NCI-H82 treated with DMSO at 0.1 percent for 48 hours (cell line): ENCODE results near the gene SLC10A7.
"Not testable (repeated sequence)": the region's sequence is repeated elsewhere in the genome, so short reads cannot be mapped to it uniquely, and the experiment has no call there.

ENCODE experiments used
- DNase-seq: peaks from one replicate; lab custom pipeline; 2025; ENCODE audit not compliant: unreplicated experiment; lab: John Stamatoyannopoulos, UW

The SLC10A7 gene

DNA sequence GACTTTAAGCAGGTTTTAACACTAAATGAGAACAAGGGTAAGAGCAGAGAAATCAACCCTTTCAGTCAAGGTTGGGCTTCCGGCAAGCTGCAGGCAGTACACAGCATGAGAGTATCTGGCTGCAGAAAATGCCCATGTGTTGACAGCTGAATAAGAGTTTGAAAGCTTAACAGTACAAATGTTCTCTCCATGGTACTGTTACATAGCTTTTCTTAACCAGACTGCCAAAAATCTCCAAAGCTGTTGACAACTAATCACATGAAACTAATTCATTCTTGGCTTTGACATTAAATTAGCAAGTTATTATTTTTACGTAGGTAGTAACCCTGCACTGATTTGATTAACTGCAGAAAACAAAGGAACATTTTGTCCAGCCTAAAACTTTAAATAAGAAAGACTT is 153.5 kb downstream of the SLC10A7 start:
- no peak for DNase-seq

DNA sequence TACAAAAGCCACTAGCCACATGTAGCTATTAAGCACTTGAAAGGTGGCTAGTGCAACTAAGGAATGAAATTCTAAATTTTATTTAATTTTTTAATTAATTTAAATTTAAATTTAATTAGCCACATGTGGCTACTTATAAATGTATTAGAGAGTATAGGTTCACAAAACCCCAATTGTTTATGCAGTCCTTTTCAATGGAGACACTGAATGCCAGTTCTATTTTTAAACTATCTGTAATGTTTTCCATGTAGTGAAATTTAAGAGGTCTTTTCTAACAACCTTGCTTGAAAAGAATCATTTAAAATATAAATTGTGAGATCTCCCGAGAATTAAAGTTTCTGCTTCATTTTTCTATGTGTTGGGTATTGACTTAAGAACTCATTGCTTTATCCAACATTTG is 154.4 kb downstream of the SLC10A7 start:
- no peak for DNase-seq

DNA sequence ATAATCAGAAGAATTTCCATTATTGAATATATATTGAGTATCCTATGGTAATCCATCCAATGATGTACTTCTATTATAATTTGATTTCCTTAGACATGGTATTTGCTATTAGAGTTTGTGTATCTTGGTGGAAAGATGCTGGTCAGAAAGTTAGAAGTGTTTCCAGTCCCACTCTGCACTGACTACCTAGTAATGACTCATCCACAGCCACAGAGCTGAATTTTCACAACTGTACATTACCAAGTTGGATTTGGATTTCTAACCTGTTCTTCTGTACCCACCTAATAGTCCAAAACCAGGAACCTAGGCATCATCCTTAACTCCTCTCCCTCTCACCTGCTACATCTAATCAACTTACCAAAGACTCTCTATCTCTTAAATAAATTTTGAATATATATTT is 162.0 kb downstream of the SLC10A7 start:
- DNase-seq = no peak

DNA sequence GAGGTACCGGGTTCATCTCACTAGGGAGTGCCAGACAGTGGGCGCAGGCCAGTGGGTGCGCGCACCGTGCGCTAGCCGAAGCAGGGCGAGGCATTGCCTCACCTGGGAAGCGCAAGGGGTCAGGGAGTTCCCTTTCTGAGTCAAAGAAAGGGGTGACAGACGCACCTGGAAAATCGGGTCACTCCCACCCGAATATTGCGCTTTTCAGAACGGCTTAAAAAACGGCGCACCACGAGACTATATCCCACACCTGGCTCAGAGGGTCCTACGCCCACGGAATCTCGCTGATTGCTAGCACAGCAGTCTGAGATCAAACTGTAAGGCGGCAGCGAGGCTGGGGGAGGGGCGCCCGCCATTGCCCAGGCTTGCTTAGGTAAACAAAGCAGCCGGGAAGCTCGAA is 171.6 kb downstream of the SLC10A7 start:
- not testable (repeated sequence) for DNase-seq

DNA sequence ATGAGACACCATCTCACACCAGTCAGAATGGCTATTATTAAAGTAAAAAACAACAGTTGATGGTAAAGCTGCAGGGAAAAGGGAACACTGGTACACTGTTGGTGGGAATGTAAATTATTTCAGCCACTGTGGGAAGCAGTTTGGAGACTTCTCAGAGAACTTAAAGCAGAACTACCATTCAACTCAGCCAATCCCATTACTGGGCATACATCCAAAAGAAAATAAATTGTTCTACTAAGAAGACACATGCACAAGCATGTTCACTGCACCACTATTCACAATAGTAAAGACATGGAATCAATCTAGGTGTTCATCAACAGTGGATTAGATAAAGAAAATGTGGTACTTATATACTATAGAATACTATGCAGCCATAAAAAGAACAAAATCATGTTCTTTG is 172.4 kb downstream of the SLC10A7 start:
- DNase-seq = no peak

DNA sequence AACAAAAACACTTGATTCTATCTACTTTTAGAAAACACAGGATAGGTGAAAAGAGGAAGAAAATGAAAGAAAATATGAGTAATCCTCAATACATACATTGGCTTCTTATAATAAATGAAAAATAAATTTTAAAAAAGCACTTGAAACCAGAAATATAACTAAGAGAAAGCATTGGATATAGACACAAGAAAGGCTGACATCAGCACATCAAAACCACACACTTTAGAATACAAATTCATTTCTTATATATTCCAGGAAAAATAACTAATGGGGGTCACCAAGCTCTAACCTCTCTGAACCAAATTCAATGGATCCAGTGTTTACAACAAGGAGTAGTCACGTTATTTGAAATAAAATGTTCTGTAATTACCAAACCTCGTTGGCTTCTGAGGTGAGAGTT is 173.9 kb downstream of the SLC10A7 start:
- no peak for DNase-seq

DNA sequence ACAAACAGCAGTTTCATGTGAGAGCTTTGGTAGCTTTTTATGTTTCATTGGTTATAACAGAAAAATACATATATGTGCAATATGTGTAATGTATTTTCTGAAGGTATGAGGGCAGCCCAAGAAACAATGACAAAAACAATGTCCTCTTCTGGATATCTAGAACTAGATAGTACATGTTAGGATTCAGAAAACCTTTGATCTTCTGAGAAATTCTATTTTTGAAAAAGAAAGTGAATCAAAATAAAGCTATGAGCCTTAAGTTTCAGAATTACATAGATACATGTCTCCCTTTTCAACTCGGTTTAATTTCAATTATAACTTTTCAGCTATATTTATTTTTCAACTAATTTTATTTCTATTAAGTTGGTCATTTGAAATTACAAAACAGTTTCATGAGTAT is 175.5 kb downstream of the SLC10A7 start:
- no peak for DNase-seq

DNA sequence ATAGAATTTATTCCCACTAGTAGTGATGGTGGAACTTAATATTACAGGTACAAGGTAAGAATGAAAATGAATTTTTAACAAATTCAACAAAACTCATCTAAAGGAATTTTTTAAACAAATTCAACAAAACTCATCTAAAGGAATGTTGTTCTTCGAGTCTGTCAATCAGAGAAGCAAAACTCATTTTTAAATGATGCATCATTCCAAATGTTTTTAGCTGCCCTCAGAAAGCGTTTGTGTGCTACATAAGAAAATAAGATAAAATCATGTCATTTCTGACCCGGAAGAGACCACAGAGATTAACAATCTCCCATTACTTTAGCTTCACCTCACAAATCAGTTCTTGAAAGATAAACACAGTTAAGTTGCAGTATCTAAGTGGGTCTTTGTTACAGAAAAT is 178.0 kb downstream of the SLC10A7 start:
- DNase-seq = no peak

DNA sequence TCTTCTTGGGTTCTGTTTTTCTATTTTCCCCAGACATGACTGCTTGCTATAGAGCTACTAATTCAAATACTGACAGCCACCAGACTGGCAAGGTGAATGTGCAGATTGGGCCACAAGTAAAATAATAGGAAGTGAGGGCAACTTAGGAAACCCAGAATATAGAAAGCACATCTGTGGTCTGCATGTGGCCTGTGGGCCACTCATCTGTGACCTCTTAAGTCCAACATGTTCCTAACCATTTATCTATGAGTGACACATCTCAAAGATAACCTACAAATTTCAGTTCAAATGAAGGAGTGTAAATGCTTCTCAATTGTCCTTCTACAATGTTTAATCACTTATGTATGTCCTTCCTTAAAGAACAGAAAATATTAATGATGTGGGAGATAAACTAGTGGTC is 178.5 kb downstream of the SLC10A7 start:
- no peak for DNase-seq

DNA sequence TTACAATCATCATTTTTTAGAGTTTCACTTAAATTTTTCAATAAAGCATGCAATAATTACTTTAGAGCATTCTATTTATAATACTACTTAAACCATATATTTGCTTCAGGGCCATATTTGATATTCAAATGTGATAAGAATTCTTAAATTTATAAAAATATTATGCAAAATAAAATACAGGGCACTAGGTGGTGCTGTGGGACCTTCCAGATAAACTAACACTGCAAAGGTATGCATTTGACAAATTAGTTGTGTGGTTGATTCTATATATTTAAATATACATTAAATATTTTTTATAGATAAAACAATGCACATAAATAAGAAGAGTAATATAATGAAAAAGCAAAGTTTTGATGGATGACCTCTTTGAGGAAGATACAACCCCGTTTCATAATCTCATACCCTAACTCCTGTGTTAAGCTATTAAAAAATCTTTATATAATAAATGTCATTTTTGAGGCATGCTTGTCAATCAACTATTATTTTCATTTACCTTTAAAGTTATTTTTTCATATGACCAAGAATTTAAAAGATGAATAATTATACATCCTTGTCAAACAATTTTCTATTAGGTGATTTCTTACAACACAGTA is 179.0 kb downstream of the SLC10A7 start:
- no peak for DNase-seq

DNA sequence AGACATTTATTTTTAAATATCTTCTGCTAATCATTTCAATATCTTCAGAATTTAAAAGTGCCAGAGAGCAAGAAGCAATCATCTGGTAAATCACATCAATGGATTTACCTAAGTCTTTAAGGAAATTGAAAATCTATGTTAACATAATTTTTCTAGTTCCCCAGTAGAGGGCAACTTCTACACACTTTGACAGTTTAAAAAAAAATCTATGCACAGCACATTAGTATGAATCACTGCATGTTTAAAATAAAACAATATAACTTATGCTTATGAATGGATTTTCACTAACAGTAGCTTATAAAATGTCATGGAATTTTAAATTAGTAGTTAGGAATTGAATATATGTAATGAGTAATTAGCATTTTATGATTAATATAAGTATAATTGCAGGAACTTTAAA is 180.9 kb downstream of the SLC10A7 start:
- no peak for DNase-seq

DNA sequence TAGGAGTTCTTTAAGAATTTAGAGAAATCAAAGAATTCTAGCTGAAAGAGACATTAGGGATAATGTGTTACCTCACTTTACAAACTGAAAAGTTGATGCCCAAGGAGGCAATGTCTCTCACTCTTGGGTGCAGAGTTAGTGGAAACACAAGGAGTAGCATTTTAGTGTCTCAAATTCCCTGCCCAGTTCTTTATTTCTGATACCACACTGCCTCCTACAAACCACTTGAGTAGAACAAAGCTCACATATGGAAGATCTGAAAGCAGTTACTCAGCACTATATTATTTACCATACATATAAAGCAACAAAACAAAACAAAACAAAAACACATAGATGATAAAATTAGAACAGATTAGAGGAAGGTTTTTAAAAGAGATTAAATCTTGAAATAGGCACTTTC is 183.2 kb downstream of the SLC10A7 start:
- DNase-seq = no peak

DNA sequence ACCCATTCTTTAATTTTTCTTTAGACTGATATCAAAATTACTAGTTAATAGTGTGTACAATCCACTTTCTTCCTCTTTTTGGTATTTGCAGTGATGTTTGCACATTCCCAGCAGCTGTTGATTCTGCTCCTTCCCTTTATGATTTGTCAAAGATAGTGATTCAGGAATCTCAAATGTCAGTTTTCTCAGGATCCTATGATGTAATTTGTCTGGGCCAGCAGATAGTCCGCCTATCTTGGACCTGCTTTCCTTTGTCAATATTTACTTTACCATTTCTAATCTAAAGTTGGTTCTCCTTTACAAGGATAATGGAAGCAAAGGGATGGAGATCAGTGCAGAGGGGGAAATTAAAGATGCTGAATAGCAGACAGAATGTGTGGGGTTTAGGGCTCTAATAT is 185.3 kb downstream of the SLC10A7 start:
- DNase-seq = no peak

DNA sequence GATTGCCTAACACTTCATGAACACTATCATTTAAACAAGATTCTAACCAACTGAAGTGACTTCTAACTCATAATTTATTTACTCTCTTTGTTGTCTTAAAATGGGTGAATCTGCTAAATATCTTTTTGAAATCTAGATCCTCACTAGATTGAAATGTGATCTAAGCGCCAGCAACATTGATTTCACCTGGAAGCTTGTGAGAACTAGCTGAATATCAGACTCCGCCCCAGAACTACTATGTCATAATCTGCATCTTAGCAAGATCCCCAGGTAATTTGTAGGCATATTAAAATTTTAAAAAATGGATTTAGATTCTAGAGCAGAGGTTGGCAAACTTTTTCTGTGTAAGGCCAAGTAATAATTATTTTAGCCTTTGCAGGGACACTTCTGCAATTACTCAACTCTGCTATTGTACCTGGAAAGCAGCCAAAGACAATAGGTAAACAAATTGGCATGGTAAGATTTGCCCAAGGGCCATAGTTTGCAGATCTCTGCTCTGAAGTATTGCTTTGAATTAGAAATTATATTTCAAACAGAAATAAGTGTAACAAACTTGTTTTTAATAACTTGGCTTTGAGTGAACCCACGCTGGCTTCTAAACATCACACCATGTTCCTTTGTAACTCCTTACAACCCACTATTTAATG is 185.9 kb downstream of the SLC10A7 start:
- no peak for DNase-seq

DNA sequence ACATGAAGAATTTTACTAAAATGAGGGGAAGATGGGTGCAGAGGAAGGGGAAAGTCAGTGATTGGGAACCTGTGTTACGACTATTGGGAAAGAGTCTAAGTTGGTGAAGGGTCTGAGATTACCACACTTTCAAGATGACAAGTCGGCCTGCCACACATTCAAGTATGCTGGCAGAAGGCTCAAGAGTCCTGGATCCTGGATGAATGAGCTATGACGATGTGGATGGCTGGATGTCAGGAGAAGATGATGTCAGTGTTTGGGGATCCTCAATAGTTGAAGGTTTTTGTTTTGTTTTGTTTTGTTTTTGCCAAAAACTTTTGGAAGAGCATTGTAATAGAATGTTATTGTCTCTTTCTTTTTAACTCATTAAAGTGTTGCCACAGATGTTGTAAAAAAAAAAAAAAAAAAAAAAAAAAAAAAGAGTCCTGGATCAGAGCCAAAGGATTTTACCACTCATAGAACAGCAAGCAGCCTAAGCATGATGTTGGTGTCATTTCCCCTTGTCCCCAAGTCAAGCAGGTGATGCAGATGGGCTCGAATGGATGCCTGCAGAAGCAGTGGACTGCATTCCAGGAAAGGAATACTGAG is 186.8 kb downstream of the SLC10A7 start:
- no peak for DNase-seq

DNA sequence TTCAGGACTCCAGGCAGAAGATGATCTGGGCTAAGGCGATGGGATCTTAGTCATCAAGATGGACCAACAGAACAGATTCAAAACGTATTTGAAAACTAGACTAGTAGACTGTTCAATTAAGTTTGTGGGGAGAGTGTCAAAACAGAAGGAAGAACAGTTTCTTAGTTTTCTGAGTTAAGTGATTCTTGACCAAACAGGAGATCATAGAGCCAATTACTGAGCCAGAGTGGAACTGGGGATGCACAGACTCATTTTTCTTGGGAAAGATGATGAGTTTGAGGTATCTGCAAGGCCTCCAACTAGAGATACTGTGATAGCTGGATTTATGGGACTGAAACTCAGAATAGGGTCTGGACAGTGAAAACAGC is 187.9 kb downstream of the SLC10A7 start:
- no peak for DNase-seq

DNA sequence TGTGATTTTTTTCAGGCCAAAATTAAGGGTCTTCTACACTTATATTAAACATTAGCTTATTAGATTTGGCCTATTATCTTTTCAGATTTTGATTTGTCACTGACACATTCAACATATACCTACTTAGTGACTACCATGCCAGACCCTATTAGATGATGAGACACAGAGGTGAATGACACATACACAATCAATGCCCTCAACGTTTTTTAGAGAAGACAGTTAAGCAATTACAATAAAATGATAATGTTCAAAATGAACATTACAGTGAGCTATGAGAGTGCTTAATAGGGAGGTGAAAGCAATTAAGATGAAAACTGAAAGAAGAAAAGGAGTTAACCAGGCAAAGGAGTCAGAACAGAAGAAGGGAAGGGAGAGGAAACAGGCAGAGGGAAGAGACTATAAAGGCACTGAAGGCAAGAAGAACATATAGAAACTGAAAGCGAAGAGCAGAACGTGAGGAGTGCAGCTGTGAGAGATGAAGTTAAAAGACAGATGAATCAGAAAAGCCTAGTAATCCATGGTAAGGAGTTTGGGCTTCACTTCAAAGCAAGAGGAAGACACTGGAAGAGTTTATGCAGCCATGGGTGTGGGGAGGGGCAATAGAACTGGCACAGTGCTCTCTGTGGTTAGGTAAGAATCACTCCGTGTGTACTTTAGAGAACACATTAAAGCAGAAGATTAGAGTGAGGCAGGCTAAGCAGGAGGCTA is 188.4 kb downstream of the SLC10A7 start:
- no peak for DNase-seq

DNA sequence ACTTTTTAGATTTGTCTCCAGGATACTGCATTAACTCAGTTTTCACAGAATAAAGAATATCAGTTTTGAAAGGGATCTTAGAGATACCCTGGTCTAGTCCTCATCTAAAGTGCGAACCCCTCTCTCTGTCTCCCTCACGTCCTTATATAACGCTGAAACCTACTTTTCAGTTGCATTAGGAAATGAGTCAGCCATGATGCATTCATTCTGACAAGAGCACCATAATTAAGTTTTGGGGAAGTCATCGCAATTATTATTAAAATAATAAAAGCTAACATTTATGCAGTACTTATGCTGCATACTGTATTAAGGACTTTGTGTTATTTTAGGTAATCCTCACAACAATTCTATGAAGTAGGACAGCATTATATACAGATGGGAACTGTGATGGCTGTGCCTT is 191.3 kb downstream of the SLC10A7 start:
- no peak for DNase-seq

DNA sequence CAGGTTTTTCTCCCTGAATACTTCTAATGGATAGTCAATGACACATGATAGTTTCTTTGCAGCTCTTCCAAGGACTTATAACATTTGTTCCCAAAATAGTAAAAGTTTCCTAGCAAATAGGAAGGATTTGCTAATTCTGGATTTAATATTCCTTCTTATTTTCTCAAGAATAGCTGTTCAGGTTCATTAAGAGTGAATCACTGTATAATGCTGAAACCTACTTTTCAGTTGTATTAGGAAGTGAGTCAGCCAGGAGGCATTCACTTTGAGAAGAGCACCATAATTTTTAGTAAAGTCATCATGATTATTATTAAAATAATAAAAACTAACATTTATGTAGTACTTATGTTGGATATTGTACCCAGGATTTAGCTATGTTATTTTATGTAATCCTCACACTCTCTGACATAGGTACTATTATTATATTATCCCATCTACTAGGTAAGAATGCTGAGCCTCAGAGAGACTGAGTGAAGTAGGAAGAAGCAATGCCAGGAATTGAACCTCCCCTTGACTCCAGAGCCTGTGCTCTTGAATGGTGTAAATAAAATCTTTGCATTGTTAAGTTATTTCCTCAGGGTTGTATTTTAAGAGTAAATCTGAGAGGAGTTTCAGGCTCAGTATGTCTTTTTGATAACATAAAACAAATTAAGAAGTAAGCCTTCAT is 192.6 kb downstream of the SLC10A7 start:
- DNase-seq = no peak

DNA sequence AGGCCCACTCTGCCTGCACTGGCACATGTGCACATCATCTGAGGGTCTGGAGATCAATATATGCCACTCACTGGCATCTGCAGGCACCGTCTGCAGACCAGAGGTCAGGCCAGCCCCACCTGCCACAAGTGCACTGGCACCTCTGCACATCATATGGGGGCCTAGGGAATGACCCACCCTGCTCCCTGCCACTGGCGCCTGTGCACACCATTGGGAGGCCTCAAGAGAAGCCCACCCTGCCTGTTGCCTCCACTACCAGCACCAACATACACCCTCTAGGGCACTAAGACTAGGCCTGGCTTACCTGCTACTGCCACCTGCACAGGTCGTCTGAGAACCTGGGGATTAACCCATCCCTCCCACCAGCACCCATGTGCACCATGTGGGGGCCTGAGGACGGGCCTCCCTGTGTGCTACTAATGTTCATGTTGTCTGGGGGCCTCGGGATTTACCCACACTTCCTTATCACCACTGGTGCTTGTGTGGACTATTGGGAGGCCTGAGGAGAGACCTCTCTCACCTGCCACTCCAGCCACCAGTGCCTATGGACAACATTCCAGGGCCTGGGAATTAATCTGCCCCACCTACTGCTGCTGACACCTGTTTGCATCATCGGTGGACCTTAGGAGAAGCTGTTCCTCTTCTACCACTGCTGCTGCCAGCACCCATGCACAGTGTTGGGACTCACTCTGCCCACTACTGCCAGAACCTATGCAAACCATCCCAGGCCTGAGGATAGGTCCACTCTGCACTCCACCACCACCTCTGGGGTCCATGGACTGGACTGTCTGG is 193.7 kb downstream of the SLC10A7 start:
- DNase-seq = no peak

DNA sequence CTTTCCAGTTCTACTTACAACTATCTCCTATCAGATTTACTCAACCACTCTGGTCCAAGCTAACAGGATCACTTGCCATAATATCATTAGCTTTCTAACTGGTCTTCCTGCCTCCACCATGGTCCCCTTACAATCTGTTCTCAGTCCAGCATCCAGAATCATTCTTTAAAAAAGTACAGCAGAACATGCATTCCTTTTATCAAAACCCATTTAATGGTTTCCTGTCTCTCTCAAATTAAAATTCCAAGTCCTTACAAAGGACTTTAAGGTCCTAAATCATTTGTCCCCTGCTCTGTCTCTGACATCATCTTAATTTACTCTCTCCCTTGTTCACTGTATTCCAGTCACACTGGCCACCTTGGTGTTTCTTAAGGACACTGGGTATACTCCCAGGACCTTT is 202.8 kb downstream of the SLC10A7 start:
- DNase-seq = no peak
